Gastrocnemius medialis (tissue), 4 donors: ENCODE results near the gene EFCAB6. TPM values are rescaled to one million over a fixed set of nuclear protein-coding genes. Genes with fewer than 3 reads are reported as not detected.

Source experiments
- ATAC-seq, 2 donors: fragments of 150-250 bp; one replicate each; pipeline ENCODE4 v1.9.1; 2016
- DNase-seq, 2 donors: peaks; one replicate each; pipeline ENCODE4 v3.0.0-alpha.2; 2019
- H3K27ac ChIP-seq, 4 donors: fragments of 200-600 bp; sonication (generic); 1 replicate in 1 of 4; 2 replicates in 3 of 4; pipeline ENCODE4 v1.5.1; 2016 to 2018; ENCODE audit warnings: mild to moderate bottlenecking in 2 of 4, moderate library complexity in 1 of 4
- H3K27me3 ChIP-seq, 3 donors: fragments of 200-600 bp; sonication (generic) in 2 of 3; 1 replicate in 1 of 3; 2 replicates in 2 of 3; pipeline versions ENCODE4 v1.5.1 to v1.6.0; 2016 to 2019; ENCODE audit warnings: mild to moderate bottlenecking in 1 of 3, moderate library complexity in 1 of 3
- H3K36me3 ChIP-seq, 2 donors: fragments of 200-600 bp; sonication (generic) in 1 of 2; one replicate each; pipeline ENCODE4 v1.5.1; 2017 to 2018
- H3K4me1 ChIP-seq, 2 donors: fragments of 200-600 bp; sonication (generic) in 1 of 2; one replicate each; pipeline ENCODE4 v1.5.1; 2016 to 2017; ENCODE audit warnings: mild to moderate bottlenecking in 2 of 2
- H3K4me3 ChIP-seq, 4 donors: fragments of 200-600 bp; sonication (generic) in 3 of 4; 1 replicate in 1 of 4; 2 replicates in 3 of 4; pipeline ENCODE4 v1.5.1; 2016 to 2019; ENCODE audit warnings: mild to moderate bottlenecking in 2 of 4
- H3K9me3 ChIP-seq, 3 donors: fragments of 200-600 bp; sonication (generic) in 2 of 3; 1 replicate in 1 of 3; 2 replicates in 2 of 3; pipeline ENCODE4 v1.5.1; 2016 to 2019
- CTCF ChIP-seq, 5 experiments: fragments of 450-650 bp in 3 of 5; fragments of 200-600 bp in 2 of 5; sonication (generic) in 2 of 5; IDR thresholded peaks in 4 of 5; conservative IDR thresholded peaks in 1 of 5; 1 replicate in 4 of 5; 2 replicates in 1 of 5; pipeline ENCODE4 v1.5.1; 2016 to 2019; ENCODE audit warnings: antibody characterized with exemption in 5 of 5, mild to moderate bottlenecking in 3 of 5, moderate library complexity in 3 of 5
- POLR2A ChIP-seq, 2 donors: fragments of 450-650 bp; IDR thresholded peaks; one replicate each; pipeline ENCODE4 v1.6.1; 2017; ENCODE audit warnings: antibody characterized with exemption in 2 of 2, mild to moderate bottlenecking in 2 of 2, moderate library complexity in 2 of 2
- in situ Hi-C, 4 donors: fragments of 200-750 bp; cut with MboI; loops; one replicate each; pipeline versions ENCODE4 v1.15.0 to v1.8.0; 2017; ENCODE audit warnings: low sequenced_read_pairs in 4 of 4
- intact Hi-C: fragments of 100-400 bp; cut with DNase I; formaldehyde crosslinking; loops from one replicate; pipeline ENCODE4 v1.15.1; 2023; ENCODE audit warnings: low total_unique reads
- total RNA-seq, 4 donors: library from RNA; depleted of rRNA; stranded (reverse); fragments of >200 nt; gene quantifications; one replicate each; pipeline versions ENCODE4 v1.1.0 to v1.2.3, GENCODE V29; 2016

Gene EFCAB6
- total RNA-seq, 4 donors from 2014 or later, result 0.07 to 4.4 (median 0.28) TPM

GRCh38 chr22:43817402-43817801 lies 5.3 kb upstream of the EFCAB6 start:
- TF ChIP-seq CTCF (IDR thresholded peaks at IDR 0.05 in 4 of 5, conservative IDR thresholded peaks at IDR 0.05 in 1 of 5), result no peak
- TF ChIP-seq POLR2A (IDR thresholded peaks at IDR 0.05), result no peak
- H3K27me3 ChIP-seq, result peaks cover 25 to 30% (median 27%) of the 10 kb centered on the region in 3 donors
- no peak for ATAC-seq
- no peak overlapping the region for H3K4me3 ChIP-seq
- H3K9me3 ChIP-seq, result no peaks in the 10 kb centered on the region
- no peak overlapping the region for H3K27ac ChIP-seq
- in situ Hi-C loops, result loop anchor here in 1 of 4 donors (25.0 kb wide), 1 partner anchor 270 kb away; no protein-coding TSS in a partner anchor
- no peak for DNase-seq
- no peaks in the 10 kb centered on the region for H3K36me3 ChIP-seq
- peaks cover 9 to 10% of the 10 kb centered on the region in 2 donors for H3K4me1 ChIP-seq
- intact Hi-C loops, result loop anchor here (10.0 kb wide), 2 partner anchors 137 to 673 kb away; partner anchors contain the start of genes MCAT and SAMM50

- no peak for TF ChIP-seq CTCF (IDR thresholded peaks at IDR 0.05 in 4 of 5, conservative IDR thresholded peaks at IDR 0.05 in 1 of 5)
- TF ChIP-seq POLR2A (IDR thresholded peaks at IDR 0.05), result no peak
- no peak for ATAC-seq
- Histone ChIP-seq H3K27ac (no peak overlapping the region), H3K4me3 (no peak overlapping the region), H3K9me3 (no peaks in the 10 kb centered on the region), H3K27me3 (no peaks in the 10 kb centered on the region), H3K36me3 (no peaks in the 10 kb centered on the region), H3K4me1 (peaks cover 9 to 18% of the 10 kb centered on the region in 2 donors)
- no peak for DNase-seq
- intact Hi-C loops (loop anchor here (10.0 kb wide), 2 partner anchors 141 to 669 kb away; partner anchors contain the start of genes MCAT and SAMM50), in situ Hi-C loops (loop anchor here in 1 of 4 donors (25.0 kb wide), 1 partner anchor 273 kb away; no protein-coding TSS in a partner anchor)
Measured at GRCh38 chr22:43814264-43814663, 2.2 kb upstream of the EFCAB6 start.

- Histone ChIP-seq H3K4me1 (peaks cover 9 to 18% of the 10 kb centered on the region in 2 donors), H3K27me3 (no peaks in the 10 kb centered on the region), H3K27ac (peak overlapping the region; percentile 70 to 82 (median 80)), H3K9me3 (no peaks in the 10 kb centered on the region), H3K4me3 (peak overlapping the region; percentile 76 to 94 (median 90)), H3K36me3 (no peaks in the 10 kb centered on the region)
- ATAC-seq (no peak), DNase-seq (no peak)
- no peak for TF ChIP-seq POLR2A (IDR thresholded peaks at IDR 0.05)
- TF ChIP-seq CTCF (IDR thresholded peaks at IDR 0.05 in 4 of 5, conservative IDR thresholded peaks at IDR 0.05 in 1 of 5), result no peak
- intact Hi-C loops, result loop anchor here (10.0 kb wide), 2 partner anchors 142 to 668 kb away; partner anchors contain the start of genes MCAT and SAMM50
- in situ Hi-C loops, result loop anchor here in 1 of 4 donors (25.0 kb wide), 1 partner anchor 274 kb away; no protein-coding TSS in a partner anchor
Measured at GRCh38 chr22:43812890-43813289, 785 bp upstream of the EFCAB6 start.

- peak overlapping the region; percentile 70 to 82 (median 80) for H3K27ac ChIP-seq
- DNase-seq, result no peak
- ATAC-seq, result peak; percentile 13 to 43
- H3K36me3 ChIP-seq, result no peaks in the 10 kb centered on the region
- peaks cover 9 to 18% of the 10 kb centered on the region in 2 donors for H3K4me1 ChIP-seq
- intact Hi-C loops (loop anchor here (10.0 kb wide), 2 partner anchors 143 to 667 kb away; partner anchors contain the start of genes MCAT and SAMM50), in situ Hi-C loops (loop anchor here in 1 of 4 donors (25.0 kb wide), 1 partner anchor 276 kb away; no protein-coding TSS in a partner anchor)
- no peak for TF ChIP-seq POLR2A (IDR thresholded peaks at IDR 0.05)
- no peak for TF ChIP-seq CTCF (IDR thresholded peaks at IDR 0.05 in 4 of 5, conservative IDR thresholded peaks at IDR 0.05 in 1 of 5)
- no peaks in the 10 kb centered on the region for H3K27me3 ChIP-seq
- H3K9me3 ChIP-seq, result no peaks in the 10 kb centered on the region
- H3K4me3 ChIP-seq, result peak overlapping the region; percentile 76 to 94 (median 90)
Measured at GRCh38 chr22:43811777-43812148, 342 bp downstream of the EFCAB6 start.
